Panc1 (cell line): ENCODE results near the gene CBX7. TPM values are rescaled to one million over a fixed set of nuclear protein-coding genes. Genes with fewer than 3 reads are reported as not detected.

Experiments used
- ATAC-seq: fragments of 200-7000 bp; cut with Tn5 transposase; 2 replicates; pipeline ENCODE4 v1.9.1; 2020; ENCODE audit warnings: mild to moderate bottlenecking, moderate library complexity
- BruUV-seq: library from RNA; stranded (reverse); fragments of 400-500 nt; replicated peaks from 2 replicates; lab custom pipeline; 2021; lab: Mats Ljungman, UMichigan
- CTCF ChIA-PET: fragments of 300-600 bp; sonication (Branson Sonifier 250); formaldehyde crosslinking; loops from one replicate; lab custom pipeline; 2022; ENCODE audit warnings: antibody characterized with exemption; lab: Charles Lee
- POLR2A ChIA-PET: fragments of 300-600 bp; sonication (Branson Sonifier 250); formaldehyde crosslinking; loops from one replicate; lab custom pipeline; 2022; ENCODE audit warnings: antibody characterized with exemption; lab: Charles Lee
- DNase-seq: peaks from one replicate; pipeline ENCODE4 v3.0.0-alpha.2; 2010; ENCODE audit warnings: low read depth, low spot score
- H3K27ac ChIP-seq: 2 replicates; pipeline ENCODE4 v1.5.1; 2011; ENCODE audit warnings: mild to moderate bottlenecking, low read length, inconsistent platforms
- H3K27me3 ChIP-seq: fragments of 200-500 bp; sonication (Bioruptor generic); 2 replicates; pipeline ENCODE4 v1.6.0; 2014; ENCODE audit warnings: low read length, inconsistent platforms; ENCODE audit not compliant: control insufficient read depth, insufficient read depth
- H3K36me3 ChIP-seq: fragments of 200-500 bp; sonication (Bioruptor generic); 2 replicates; pipeline ENCODE4 v1.5.1; 2014; ENCODE audit warnings: inconsistent platforms, mild to moderate bottlenecking, low read length, moderate library complexity; ENCODE audit not compliant: control insufficient read depth, insufficient read depth
- H3K4me1 ChIP-seq: 2 replicates; pipeline ENCODE4 v1.5.1; 2011; ENCODE audit warnings: inconsistent platforms, mild to moderate bottlenecking, low read length, moderate library complexity; ENCODE audit not compliant: control insufficient read depth, insufficient read depth
- H3K4me3 ChIP-seq, 2 experiments: 2 replicates each; pipeline ENCODE4 v1.5.1; 2011 to 2012; ENCODE audit warnings: low read depth in 2 of 2, low read length in 2 of 2, mild to moderate bottlenecking in 2 of 2, inconsistent platforms in 1 of 2, moderate library complexity in 1 of 2
- H3K9me3 ChIP-seq: fragments of 200-500 bp; sonication (Bioruptor generic); 2 replicates; pipeline ENCODE4 v1.5.1; 2014; ENCODE audit warnings: low read depth, mild to moderate bottlenecking, inconsistent platforms, low read length, moderate library complexity; ENCODE audit not compliant: control insufficient read depth, insufficient read depth
- CTCF ChIP-seq: fragments of 450-650 bp; IDR thresholded peaks from 2 replicates; pipeline ENCODE4 v1.5.1; 2017; ENCODE audit warnings: mild to moderate bottlenecking
- POLR2AphosphoS5 ChIP-seq: IDR thresholded peaks from 2 replicates; pipeline ENCODE4 v1.6.1; 2012; ENCODE audit warnings: mild to moderate bottlenecking, low read depth, low read length, moderate library complexity
- REST ChIP-seq, 2 experiments: IDR thresholded peaks; 2 replicates each; pipeline ENCODE4 v1.6.1; 2011 to 2012; ENCODE audit warnings: low read depth in 2 of 2, control low read depth in 1 of 2, low read length in 1 of 2, mild to moderate bottlenecking in 1 of 2, moderate library complexity in 1 of 2; ENCODE audit not compliant: insufficient read depth in 1 of 2
- SIN3A ChIP-seq: IDR thresholded peaks from 2 replicates; pipeline ENCODE4 v1.6.1; 2012; ENCODE audit warnings: low read depth, mild to moderate bottlenecking, low read length, moderate library complexity, borderline replicate concordance; ENCODE audit not compliant: insufficient read depth
- TCF7L2 ChIP-seq: IDR thresholded peaks from 2 replicates; pipeline ENCODE4 v1.6.1; 2011; ENCODE audit warnings: mild to moderate bottlenecking, low read depth, low read length, inconsistent platforms
- in situ Hi-C: cut with HindIII; loops from 2 replicates; pipeline ENCODE4 v1.10.0; 2016; ENCODE audit warnings: low sequenced_read_pairs, low pct_unique_long_range_greater_than_20kb
- intact Hi-C: fragments of 100-400 bp; cut with micrococcal nuclease; formaldehyde crosslinking; loops from one replicate; pipeline ENCODE4 v1.10.0; 2022; ENCODE audit not compliant: unreplicated experiment
- total RNA-seq: library from RNA; stranded (reverse); gene quantifications from one replicate; pipeline ENCODE4 v1.2.1, GENCODE V29; 2021; ENCODE audit not compliant: unreplicated experiment

The CBX7 gene
- total RNA-seq, 1 experiment from 2014 or later: 14.5 TPM

GRCh38 chr22:39155421-39155820, 2.9 kb upstream of the CBX7 start:
- Histone ChIP-seq H3K9me3 (no peaks in the 10 kb centered on the region), H3K4me3 (no peak overlapping the region), H3K4me1 (peaks cover 11% of the 10 kb centered on the region), H3K27me3 (no peaks in the 10 kb centered on the region), H3K27ac (no peak overlapping the region), H3K36me3 (no peaks in the 10 kb centered on the region; the same call in 1 of the 2 replicates)
- TF ChIP-seq TCF7L2 (no peak), POLR2AphosphoS5 (no peak), SIN3A (no peak), REST (IDR thresholded peaks at IDR 0.05; ENCODE audit: insufficient read depth in 1 of 2, low read depth in 2 of 2, low read length in 1 of 2) (no peak), CTCF (no peak)
- CTCF ChIA-PET: no interaction called here
- BruUV-seq: no TSS peak
- intact Hi-C loops (no loop called here), in situ Hi-C loops (no loop called here)
- DNase-seq (no peak), ATAC-seq (no peak)
- POLR2A ChIA-PET: no interaction called here

- peak overlapping the region; percentile 71 for H3K27ac ChIP-seq
- intact Hi-C loops: no loop called here
- CTCF ChIA-PET: no interaction called here
- in situ Hi-C loops: no loop called here
- BruUV-seq: TSS peak; percentile 42
- peaks cover 19% of the 10 kb centered on the region for H3K4me1 ChIP-seq
- TF ChIP-seq POLR2AphosphoS5: no peak
- TF ChIP-seq CTCF: no peak
- no peak for TF ChIP-seq SIN3A
- TF ChIP-seq TCF7L2: no peak
- no peak for TF ChIP-seq REST (IDR thresholded peaks at IDR 0.05; ENCODE audit: insufficient read depth in 1 of 2, low read depth in 2 of 2, low read length in 1 of 2)
- POLR2A ChIA-PET: interaction anchor here (0.6 kb wide), 1 partner anchor 155 kb away, joined by 3 read pairs; no protein-coding TSS in a partner anchor
- peak overlapping the region; percentile 49 to 64 for H3K4me3 ChIP-seq
- H3K9me3 ChIP-seq: no peaks in the 10 kb centered on the region
- H3K36me3 ChIP-seq: no peaks in the 10 kb centered on the region; the same call in 1 of the 2 replicates
- DNase-seq (no peak), ATAC-seq (no peak)
- H3K27me3 ChIP-seq: no peaks in the 10 kb centered on the region
Measured at GRCh38 chr22:39153220-39153717, 789 bp upstream of the CBX7 start.
